Mesenchymal stem cell (in vitro differentiated cells and primary cell): Measurements from ENCODE around the gene XAB2.

Experiments used
- DNase-seq: peaks from one replicate; pipeline ENCODE4 v3.0.0-alpha.2; 2013
- H2AFZ ChIP-seq: one replicate; pipeline ENCODE4 v1.6.1; 2013; ENCODE audit warnings: low read depth, mild to moderate bottlenecking, control low read depth, inconsistent platforms, low read length, moderate library complexity
- H2AK5ac ChIP-seq: 2 replicates; pipeline ENCODE4 v1.6.1; 2013; ENCODE audit warnings: low read length, moderate library complexity, mild to moderate bottlenecking, inconsistent platforms; ENCODE audit not compliant: severe bottlenecking
- H2BK120ac ChIP-seq: one replicate; pipeline ENCODE4 v1.6.1; 2013; ENCODE audit warnings: low read depth, mild to moderate bottlenecking, inconsistent platforms, low read length, moderate library complexity
- H2BK12ac ChIP-seq, 2 experiments: one replicate each; pipeline ENCODE4 v1.6.1; 2013; ENCODE audit warnings: inconsistent platforms in 2 of 2, low read length in 2 of 2, mild to moderate bottlenecking in 2 of 2, moderate library complexity in 2 of 2, control low read depth in 1 of 2
- H2BK15ac ChIP-seq: one replicate; pipeline ENCODE4 v1.6.1; 2013; ENCODE audit warnings: mild to moderate bottlenecking, low read depth, inconsistent platforms; ENCODE audit not compliant: poor library complexity, severe bottlenecking
- H2BK5ac ChIP-seq: 2 replicates; pipeline ENCODE4 v1.6.1; 2013; ENCODE audit warnings: low read depth, mild to moderate bottlenecking, low read length, control low read depth, inconsistent platforms; ENCODE audit not compliant: poor library complexity, severe bottlenecking
- H3K14ac ChIP-seq, 2 experiments: one replicate each; pipeline ENCODE4 v1.6.1; 2013; ENCODE audit warnings: inconsistent platforms in 2 of 2, low read length in 2 of 2, control low read depth in 1 of 2, mild to moderate bottlenecking in 1 of 2, moderate library complexity in 1 of 2
- H3K18ac ChIP-seq, 2 experiments: one replicate each; pipeline ENCODE4 v1.6.1; 2013; ENCODE audit warnings: inconsistent platforms in 2 of 2, low read length in 2 of 2, control low read depth in 1 of 2, low read depth in 1 of 2, mild to moderate bottlenecking in 1 of 2
- H3K23ac ChIP-seq, 2 experiments: one replicate each; pipeline ENCODE4 v1.6.1; 2013; ENCODE audit warnings: inconsistent platforms in 2 of 2, low read length in 2 of 2, mild to moderate bottlenecking in 2 of 2, moderate library complexity in 2 of 2, control low read depth in 1 of 2
- H3K27ac ChIP-seq: 2 replicates; pipeline ENCODE4 v1.5.1; 2013; ENCODE audit warnings: mild to moderate bottlenecking, moderate library complexity, low read length, control low read depth, inconsistent platforms; ENCODE audit not compliant: poor library complexity, severe bottlenecking
- H3K27me3 ChIP-seq, 2 experiments: 2 replicates each; pipeline versions ENCODE4 v1.6.1 to v1.7.0; 2013; ENCODE audit warnings: low read length in 2 of 2, mild to moderate bottlenecking in 2 of 2, moderate library complexity in 2 of 2, control low read depth in 1 of 2, inconsistent platforms in 1 of 2; ENCODE audit not compliant: control insufficient read depth in 1 of 2, insufficient read depth in 1 of 2
- H3K36me3 ChIP-seq, 2 experiments: 2 replicates each; pipeline versions ENCODE4 v1.6.1 to v1.7.0; 2013; ENCODE audit warnings: low read length in 2 of 2, control low read depth in 1 of 2, inconsistent platforms in 1 of 2, low read depth in 1 of 2, mild to moderate bottlenecking in 1 of 2; ENCODE audit not compliant: insufficient read depth in 2 of 2, control insufficient read depth in 1 of 2
- H3K4ac ChIP-seq, 2 experiments: one replicate each; pipeline ENCODE4 v1.6.1; 2013; ENCODE audit warnings: inconsistent platforms in 2 of 2, low read length in 2 of 2, mild to moderate bottlenecking in 2 of 2, moderate library complexity in 2 of 2, control low read depth in 1 of 2, low read depth in 1 of 2
- H3K4me1 ChIP-seq: 2 replicates; pipeline ENCODE4 v1.6.1; 2013; ENCODE audit warnings: low read depth, low read length, control low read depth; ENCODE audit not compliant: control insufficient read depth, insufficient read depth
- H3K4me2 ChIP-seq: 2 replicates; pipeline ENCODE4 v1.6.1; 2013; ENCODE audit warnings: low read length, mild to moderate bottlenecking, inconsistent platforms; ENCODE audit not compliant: poor library complexity, severe bottlenecking
- H3K4me3 ChIP-seq, 2 experiments: 2 replicates each; pipeline versions ENCODE4 v1.5.1 to v1.7.0; 2013; ENCODE audit warnings: low read length in 2 of 2, mild to moderate bottlenecking in 2 of 2, control low read depth in 1 of 2, low read depth in 1 of 2; ENCODE audit not compliant: insufficient read depth in 1 of 2
- H3K79me1 ChIP-seq: replicated peaks from 2 replicates; pipeline ENCODE4 v1.6.1; 2013; ENCODE audit warnings: mild to moderate bottlenecking, control low read depth, low read length, inconsistent platforms; ENCODE audit not compliant: poor library complexity, severe bottlenecking
- H3K9ac ChIP-seq: 2 replicates; pipeline ENCODE4 v1.7.0; 2013; ENCODE audit warnings: mild to moderate bottlenecking, low read length, moderate library complexity
- H3K9me3 ChIP-seq: 2 replicates; pipeline ENCODE4 v1.7.0; 2013; ENCODE audit warnings: mild to moderate bottlenecking, low read length; ENCODE audit not compliant: control insufficient read depth
- H4K8ac ChIP-seq: one replicate; pipeline ENCODE4 v1.6.1; 2013; ENCODE audit warnings: inconsistent platforms, mild to moderate bottlenecking, low read length, moderate library complexity
- H4K91ac ChIP-seq: one replicate; pipeline ENCODE4 v1.6.1; 2013; ENCODE audit warnings: mild to moderate bottlenecking, low read length, inconsistent platforms
- WGBS: methylation state at CpG from one replicate; pipeline ENCODE4 v1.1.7; 2013; ENCODE audit warnings: mixed read lengths; 5-methylcytosine and 5-hydroxymethylcytosine counted together

Gene XAB2

DNA sequence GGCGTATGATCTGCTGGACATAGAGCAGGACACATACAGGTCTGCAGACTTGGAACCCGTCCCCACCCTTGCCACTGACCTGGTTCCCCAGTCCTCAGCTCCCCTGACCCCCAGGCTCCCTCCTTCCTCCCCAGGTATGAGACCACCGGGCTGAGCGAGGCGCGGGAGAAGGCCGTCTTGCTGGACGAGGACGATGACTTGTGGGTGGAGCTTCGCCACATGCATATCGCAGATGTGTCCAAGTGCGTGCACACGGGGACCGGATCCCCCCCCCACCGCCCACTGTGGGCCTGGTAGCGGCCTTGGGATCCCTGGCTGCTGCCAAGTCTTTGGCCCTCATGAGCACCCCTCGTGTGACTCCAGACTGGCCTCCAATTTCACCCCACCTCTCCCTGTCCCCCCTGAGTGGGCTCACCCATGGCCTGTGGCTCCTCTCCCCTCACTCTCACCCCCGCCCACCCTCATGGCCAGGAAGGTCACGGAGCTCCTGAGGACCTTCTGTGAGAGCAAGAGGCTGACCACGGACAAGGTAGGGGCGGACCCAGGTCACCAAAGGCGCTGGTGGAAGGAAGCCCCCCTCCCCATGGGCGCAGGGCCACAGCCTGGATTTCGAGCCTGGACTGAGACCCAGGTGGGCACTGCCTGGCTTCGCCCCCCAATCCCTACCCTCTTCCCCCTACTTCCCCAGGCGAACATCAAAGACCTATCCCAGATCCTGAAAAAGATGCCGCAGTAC is 13.1 kb upstream of the XAB2 start:
- Histone ChIP-seq H2BK120ac (no peak overlapping the region), H3K14ac (no peak overlapping the region), H3K4ac (no peak overlapping the region), H2BK5ac (no peak overlapping the region), H3K27me3 (peaks cover 0 to 33% of the 10 kb centered on the region in 2 experiments), H3K27ac (no peak overlapping the region), H3K36me3 (peaks cover 0 to 72% of the 10 kb centered on the region in 2 experiments), H3K9ac (no peak overlapping the region), H4K91ac (no peak overlapping the region), H2AFZ (no peak overlapping the region), H3K9me3 (no peaks in the 10 kb centered on the region), H2AK5ac (no peak overlapping the region), H3K4me3 (no peak overlapping the region), H4K8ac (no peak overlapping the region), H2BK12ac (no peak overlapping the region), H2BK15ac (no peak overlapping the region), H3K23ac (no peak overlapping the region), H3K79me1 (peaks cover 7% of the 10 kb centered on the region), H3K4me1 (peaks cover 11% of the 10 kb centered on the region), H3K18ac (no peak overlapping the region), H3K4me2 (no peak overlapping the region)
- WGBS, result 90% methylated on average over 27 of the region's 27 CpGs
- no peak for DNase-seq

DNA sequence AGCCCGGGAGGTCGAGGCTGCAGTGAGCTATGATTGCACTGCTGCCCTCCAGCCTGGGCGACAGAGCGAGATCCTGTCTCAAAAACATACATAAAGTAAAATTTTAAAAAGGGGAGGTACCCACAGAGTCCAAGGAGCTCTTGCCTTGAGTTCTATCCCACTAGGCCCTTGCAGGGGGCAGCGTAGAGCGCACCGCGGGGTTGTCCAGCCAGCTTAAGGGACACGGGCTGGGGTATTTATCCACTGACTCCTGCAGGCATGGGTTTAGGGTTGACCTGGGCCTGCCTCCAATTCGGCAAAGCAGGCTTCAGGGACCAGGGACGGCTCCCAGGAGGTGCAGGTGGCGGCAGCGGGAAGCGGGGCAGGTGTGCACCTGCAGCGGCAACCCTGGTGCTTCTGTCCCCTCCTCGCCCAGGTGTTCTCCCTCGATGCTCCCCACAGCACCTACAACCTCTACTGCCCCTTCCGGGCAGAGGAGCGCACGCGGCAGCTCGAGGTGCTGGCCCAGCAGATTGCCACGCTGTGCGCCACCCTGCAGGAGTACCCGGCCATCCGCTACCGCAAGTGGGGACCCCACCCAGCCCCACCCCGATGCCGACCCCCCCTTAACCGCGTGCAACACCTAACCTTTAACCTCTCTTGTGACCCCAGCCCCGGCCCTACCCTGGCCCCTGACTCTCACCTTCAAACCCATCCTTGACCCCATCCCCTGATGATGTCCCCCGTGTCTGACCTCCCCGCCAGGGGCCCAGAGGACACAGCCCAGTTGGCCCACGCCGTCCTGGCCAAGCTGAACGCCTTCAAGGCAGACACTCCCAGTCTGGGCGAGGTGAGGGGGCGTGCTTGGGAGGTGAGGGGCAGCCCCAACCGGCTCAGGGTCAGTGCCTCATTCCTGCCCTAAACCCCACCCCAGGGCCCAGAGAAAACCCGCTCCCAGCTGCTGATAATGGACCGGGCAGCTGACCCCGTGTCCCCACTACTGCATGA is 12.2 kb upstream of the XAB2 start:
- Histone ChIP-seq H3K9ac (no peak overlapping the region), H2BK5ac (no peak overlapping the region), H3K9me3 (no peaks in the 10 kb centered on the region), H3K4ac (no peak overlapping the region), H3K4me3 (no peak overlapping the region), H3K23ac (no peak overlapping the region), H2BK15ac (no peak overlapping the region), H3K36me3 (peaks cover 0 to 63% of the 10 kb centered on the region in 2 experiments), H3K79me1 (peaks cover 12% of the 10 kb centered on the region), H2AK5ac (no peak overlapping the region), H4K91ac (no peak overlapping the region), H3K27ac (no peak overlapping the region), H3K4me2 (no peak overlapping the region), H3K4me1 (peaks cover 15% of the 10 kb centered on the region), H2BK12ac (no peak overlapping the region), H3K14ac (no peak overlapping the region), H2BK120ac (no peak overlapping the region), H4K8ac (no peak overlapping the region), H3K18ac (no peak overlapping the region), H3K27me3 (peaks cover 0 to 39% of the 10 kb centered on the region in 2 experiments), H2AFZ (no peak overlapping the region)
- 89% methylated on average over 40 of the region's 43 CpGs for WGBS
- DNase-seq, result no peak

DNA sequence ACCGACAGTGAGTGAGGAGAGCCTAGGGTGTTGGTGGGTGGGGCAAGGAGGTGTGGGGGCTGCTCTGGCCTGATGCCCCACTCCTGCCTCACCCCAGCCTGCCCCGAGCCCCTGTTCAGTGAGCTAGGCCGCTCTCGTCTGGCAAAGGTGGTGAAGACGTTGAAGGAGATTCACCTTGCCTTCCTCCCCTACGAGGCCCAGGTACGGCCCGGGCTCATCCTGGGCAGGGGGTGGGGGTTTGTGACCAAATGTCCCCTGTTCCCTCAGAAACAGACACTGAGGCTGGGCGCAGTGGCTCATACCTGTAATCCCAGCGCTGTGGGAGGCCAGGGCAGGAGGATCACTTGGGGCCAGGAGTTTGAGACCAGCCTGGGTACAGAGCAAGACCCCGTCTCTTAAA is 11.5 kb upstream of the XAB2 start:
- WGBS, result 93% methylated on average over 11 of the region's 11 CpGs
- H3K9me3 ChIP-seq, result no peaks in the 10 kb centered on the region

DNA sequence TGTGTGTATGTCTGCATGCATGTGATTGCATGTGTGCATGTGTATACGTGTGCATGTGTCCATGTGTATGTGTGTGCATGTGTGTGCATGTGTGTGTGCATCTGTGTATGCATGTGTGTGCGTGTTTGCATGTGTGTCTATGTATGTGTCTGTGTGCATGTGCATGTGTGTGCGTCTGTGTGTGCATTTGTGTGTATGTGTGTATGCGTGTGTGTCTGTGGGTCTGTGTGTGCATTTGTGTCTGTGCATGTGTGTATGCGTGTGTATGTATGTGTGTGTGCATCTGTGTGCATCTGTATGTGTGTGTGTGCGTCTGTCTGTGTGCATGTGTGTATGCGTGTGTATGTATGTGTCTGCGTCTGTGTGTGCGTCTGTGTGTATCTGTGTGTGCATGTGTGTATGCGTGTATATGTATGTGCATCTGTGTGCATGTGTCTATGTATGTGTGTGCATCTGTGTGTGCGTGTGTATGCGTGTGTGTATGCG is 10.6 kb upstream of the XAB2 start:
- WGBS, result 92% methylated on average over 13 of the region's 13 CpGs
- Histone ChIP-seq H2BK120ac (no peak overlapping the region), H3K4me3 (no peak overlapping the region), H2BK15ac (no peak overlapping the region), H3K36me3 (peaks cover 0 to 49% of the 10 kb centered on the region in 2 experiments), H3K27me3 (peaks cover 0 to 41% of the 10 kb centered on the region in 2 experiments), H3K9me3 (no peaks in the 10 kb centered on the region), H3K23ac (no peak overlapping the region), H3K27ac (no peak overlapping the region), H2AK5ac (no peak overlapping the region), H4K91ac (peak overlapping the region; percentile 9), H3K9ac (no peak overlapping the region), H3K79me1 (peaks cover 14% of the 10 kb centered on the region), H3K4me2 (no peak overlapping the region), H3K14ac (no peak overlapping the region), H4K8ac (no peak overlapping the region), H2BK5ac (no peak overlapping the region), H3K18ac (no peak overlapping the region), H2AFZ (no peak overlapping the region), H3K4me1 (peaks cover 20% of the 10 kb centered on the region), H3K4ac (no peak overlapping the region), H2BK12ac (no peak overlapping the region)
- DNase-seq, result no peak

More for the DNA sequence above, 11.5 kb upstream of the XAB2 start:
- H3K9ac ChIP-seq, result no peak overlapping the region
- no peak overlapping the region for H3K18ac ChIP-seq
- no peak overlapping the region for H4K8ac ChIP-seq
- H2BK12ac ChIP-seq, result no peak overlapping the region
- no peak overlapping the region for H3K4me3 ChIP-seq
- no peak overlapping the region for H2BK15ac ChIP-seq
- DNase-seq, result no peak
- H3K4me1 ChIP-seq, result peaks cover 20% of the 10 kb centered on the region
- no peak overlapping the region for H2AK5ac ChIP-seq
- H2BK5ac ChIP-seq, result no peak overlapping the region
- H3K23ac ChIP-seq, result no peak overlapping the region
- H3K4ac ChIP-seq, result peak overlapping the region in 1 of 2 experiments; percentile 9
- H3K27ac ChIP-seq, result no peak overlapping the region
- peaks cover 0 to 40% of the 10 kb centered on the region in 2 experiments for H3K27me3 ChIP-seq
- peaks cover 14% of the 10 kb centered on the region for H3K79me1 ChIP-seq
- no peak overlapping the region for H2AFZ ChIP-seq
- H3K36me3 ChIP-seq, result peaks cover 0 to 56% of the 10 kb centered on the region in 2 experiments
- H3K4me2 ChIP-seq, result no peak overlapping the region
- H4K91ac ChIP-seq, result no peak overlapping the region
- no peak overlapping the region for H2BK120ac ChIP-seq
- no peak overlapping the region for H3K14ac ChIP-seq
